KMS-11 (cell line): Measurements from ENCODE around the gene NUTM2E.
"Not testable (repeated sequence)": the region's sequence is repeated elsewhere in the genome, so short reads cannot be mapped to it uniquely, and the experiment has no call there.

Experiments
- H2AFZ ChIP-seq: fragments of 200-600 bp; sonication (generic); 2 replicates; pipeline ENCODE4 v1.6.1; 2016; ENCODE audit warnings: antibody characterized with exemption, mixed run types, low read depth
- H3K27ac ChIP-seq: fragments of 200-600 bp; sonication (generic); 2 replicates; pipeline ENCODE4 v1.6.1; 2016; ENCODE audit warnings: mild to moderate bottlenecking, mixed run types
- H3K27me3 ChIP-seq: fragments of 200-600 bp; sonication (generic); 2 replicates; pipeline ENCODE4 v1.6.1; 2017; ENCODE audit warnings: mild to moderate bottlenecking, low read depth, mixed run types, moderate library complexity; ENCODE audit not compliant: insufficient read depth
- H3K36me3 ChIP-seq: fragments of 200-600 bp; sonication (generic); 2 replicates; pipeline ENCODE4 v1.6.1; 2017; ENCODE audit warnings: mild to moderate bottlenecking, mixed run types; ENCODE audit not compliant: insufficient read depth
- H3K4me1 ChIP-seq: fragments of 200-600 bp; sonication (generic); 2 replicates; pipeline ENCODE4 v1.6.1; 2016; ENCODE audit warnings: mild to moderate bottlenecking, low read depth, mixed run types; ENCODE audit not compliant: poor library complexity, severe bottlenecking
- H3K4me2 ChIP-seq: fragments of 200-600 bp; sonication (generic); 2 replicates; pipeline ENCODE4 v1.7.0; 2016; ENCODE audit warnings: mild to moderate bottlenecking, mixed run types
- H3K4me3 ChIP-seq: fragments of 200-600 bp; sonication (generic); IDR thresholded peaks from 2 replicates; pipeline ENCODE4 v1.6.1; 2017; ENCODE audit warnings: low read depth, low read length, mixed read lengths; ENCODE audit not compliant: insufficient read depth
- H3K79me2 ChIP-seq: fragments of 200-600 bp; sonication (generic); 2 replicates; pipeline ENCODE4 v1.6.1; 2016; ENCODE audit warnings: low read depth, mixed run types; ENCODE audit not compliant: insufficient read depth
- H3K9ac ChIP-seq: fragments of 200-600 bp; sonication (generic); 2 replicates; pipeline ENCODE4 v1.6.1; 2016; ENCODE audit warnings: mild to moderate bottlenecking, mixed run types
- H4K20me1 ChIP-seq: fragments of 200-600 bp; sonication (generic); 2 replicates; pipeline ENCODE4 v1.6.1; 2016; ENCODE audit warnings: mild to moderate bottlenecking, mixed run types; ENCODE audit not compliant: insufficient read depth

NUTM2E gene

GRCh38 chr10:79805857-79806256 is 20.7 kb upstream of the NUTM2E start:
- not testable (repeated sequence) for H3K27me3 ChIP-seq, H3K4me3 ChIP-seq, H3K9ac ChIP-seq, H4K20me1 ChIP-seq, H3K36me3 ChIP-seq, H3K27ac ChIP-seq, H2AFZ ChIP-seq, H3K4me1 ChIP-seq, H3K79me2 ChIP-seq, H3K4me2 ChIP-seq

GRCh38 chr10:79811895-79812294 is 14.6 kb upstream of the NUTM2E start:
- H3K4me3 ChIP-seq, H3K36me3 ChIP-seq, H4K20me1 ChIP-seq, H3K9ac ChIP-seq, H3K4me1 ChIP-seq, H3K79me2 ChIP-seq, H3K4me2 ChIP-seq, H3K27ac ChIP-seq, H3K27me3 ChIP-seq, H2AFZ ChIP-seq: not testable (repeated sequence)

- not testable (repeated sequence) for H3K9ac ChIP-seq, H3K4me2 ChIP-seq, H3K27me3 ChIP-seq, H3K4me3 ChIP-seq, H4K20me1 ChIP-seq, H3K79me2 ChIP-seq, H3K4me1 ChIP-seq, H3K27ac ChIP-seq, H3K36me3 ChIP-seq, H2AFZ ChIP-seq
Observed at GRCh38 chr10:79816290-79816689, 10.2 kb upstream of the NUTM2E start.

- H3K36me3 ChIP-seq, H3K4me2 ChIP-seq, H4K20me1 ChIP-seq, H3K4me3 ChIP-seq, H3K79me2 ChIP-seq, H3K27ac ChIP-seq, H3K4me1 ChIP-seq, H3K27me3 ChIP-seq, H3K9ac ChIP-seq, H2AFZ ChIP-seq: not testable (repeated sequence)
Observed at GRCh38 chr10:79823387-79823786, 3.2 kb upstream of the NUTM2E start.

- not testable (repeated sequence) for H3K27ac ChIP-seq, H2AFZ ChIP-seq, H3K4me1 ChIP-seq, H3K79me2 ChIP-seq, H3K4me3 ChIP-seq, H3K36me3 ChIP-seq, H3K4me2 ChIP-seq, H4K20me1 ChIP-seq, H3K27me3 ChIP-seq, H3K9ac ChIP-seq
Observed at GRCh38 chr10:79825587-79826011, 940 bp upstream of the NUTM2E start.

- H4K20me1 ChIP-seq, H3K4me1 ChIP-seq, H3K79me2 ChIP-seq, H3K27me3 ChIP-seq, H2AFZ ChIP-seq, H3K36me3 ChIP-seq, H3K4me2 ChIP-seq, H3K4me3 ChIP-seq: not testable (repeated sequence)
- Histone ChIP-seq H3K27ac (peak overlapping the region; percentile 54; the same call in 1 of the 2 replicates), H3K9ac (peak overlapping the region; percentile 57; the same call in 1 of the 2 replicates)
Observed at GRCh38 chr10:79826131-79826495, 426 bp upstream of the NUTM2E start.

GRCh38 chr10:79833833-79834232 is 7.3 kb downstream of the NUTM2E start:
- not testable (repeated sequence) for H3K9ac ChIP-seq, H3K79me2 ChIP-seq, H3K4me1 ChIP-seq, H3K27ac ChIP-seq, H3K4me2 ChIP-seq, H3K4me3 ChIP-seq, H3K36me3 ChIP-seq, H4K20me1 ChIP-seq, H2AFZ ChIP-seq, H3K27me3 ChIP-seq

- not testable (repeated sequence) for H3K36me3 ChIP-seq, H4K20me1 ChIP-seq, H3K4me1 ChIP-seq, H3K4me3 ChIP-seq, H3K4me2 ChIP-seq, H3K27ac ChIP-seq, H2AFZ ChIP-seq, H3K27me3 ChIP-seq, H3K79me2 ChIP-seq, H3K9ac ChIP-seq
Observed at GRCh38 chr10:79835891-79836290, 9.4 kb downstream of the NUTM2E start.

- not testable (repeated sequence) for H3K27ac ChIP-seq, H3K9ac ChIP-seq, H2AFZ ChIP-seq, H4K20me1 ChIP-seq, H3K79me2 ChIP-seq, H3K36me3 ChIP-seq, H3K4me1 ChIP-seq, H3K4me3 ChIP-seq, H3K27me3 ChIP-seq, H3K4me2 ChIP-seq
Observed at GRCh38 chr10:79836891-79837290, 10.4 kb downstream of the NUTM2E start.

- H3K4me2 ChIP-seq, H3K36me3 ChIP-seq, H3K4me1 ChIP-seq, H3K27ac ChIP-seq, H3K79me2 ChIP-seq, H3K9ac ChIP-seq, H3K4me3 ChIP-seq, H4K20me1 ChIP-seq, H3K27me3 ChIP-seq, H2AFZ ChIP-seq: not testable (repeated sequence)
Observed at GRCh38 chr10:79838441-79838840, 11.9 kb downstream of the NUTM2E start.

GRCh38 chr10:79853191-79853854 is 26.8 kb downstream of the NUTM2E start:
- not testable (repeated sequence) for H3K79me2 ChIP-seq, H4K20me1 ChIP-seq, H3K4me1 ChIP-seq, H3K27me3 ChIP-seq, H2AFZ ChIP-seq, H3K4me3 ChIP-seq, H3K4me2 ChIP-seq, H3K9ac ChIP-seq, H3K27ac ChIP-seq, H3K36me3 ChIP-seq
